ENCODE measurements around the gene PPP2CA. TPM values are rescaled to one million over a fixed set of nuclear protein-coding genes. Genes with fewer than 3 reads are reported as not detected.

PPP2CA gene
- total and polyA plus RNA-seq, 2 of the 13 experiments (the other 11 are each of a cell fraction or from before 2014, with no cell fraction given) = 82.4 to 171 TPM

GRCh38 chr5:134149571-134150303 lies 76.1 kb downstream of the PPP2CA start (continued):
- TF ChIP-seq GMEB1 (CRISPR knock-in tag; IDR thresholded peaks at IDR 0.05; ENCODE audit: borderline replicate concordance) (0 out of 2 replicates have a peak, but pooled peaks have one; percentile 17), FOXA1 (IDR thresholded peaks at IDR 0.05) (no peak), FOXA1 (CRISPR knock-in tag; IDR thresholded peaks at IDR 0.05) (peak; percentile 81), MYNN (CRISPR knock-in tag; IDR thresholded peaks at IDR 0.05; ENCODE audit: low read depth) (no peak), ZNF143 (CRISPR knock-in tag; IDR thresholded peaks at IDR 0.05) (no peak), ZNF432 (CRISPR knock-in tag; IDR thresholded peaks at IDR 0.05; ENCODE audit: borderline replicate concordance) (no peak), ZNF614 (CRISPR knock-in tag; IDR thresholded peaks at IDR 0.05; ENCODE audit: borderline replicate concordance) (0 out of 2 replicates have a peak, but pooled peaks have one; percentile 49), ZSCAN25 (CRISPR knock-in tag; IDR thresholded peaks at IDR 0.05) (no peak), FOXK2 (IDR thresholded peaks at IDR 0.05) (0 out of 2 replicates have a peak, but pooled peaks have one; percentile 15), ZNF768 (CRISPR knock-in tag; IDR thresholded peaks at IDR 0.05) (no peak), KAT8 (CRISPR knock-in tag; IDR thresholded peaks at IDR 0.05) (0 out of 2 replicates have a peak, but pooled peaks have one; percentile 32), PHF21A (CRISPR knock-in tag; IDR thresholded peaks at IDR 0.05) (peak; percentile 69; the same call in 1 of the 2 replicates), MIXL1 (CRISPR knock-in tag; IDR thresholded peaks at IDR 0.05) (no peak), ZNF12 (CRISPR knock-in tag; IDR thresholded peaks at IDR 0.05) (no peak; the same call in 1 of the 2 replicates), CEBPG (CRISPR knock-in tag; IDR thresholded peaks at IDR 0.05) (peak; percentile 91), STAT5B (CRISPR knock-in tag; IDR thresholded peaks at IDR 0.05) (no peak), KDM5B (CRISPR knock-in tag; IDR thresholded peaks at IDR 0.05; ENCODE audit: borderline replicate concordance) (no peak), RBFOX2 (IDR thresholded peaks at IDR 0.05; ENCODE audit: low read depth, low read length) (no peak), ETV5 (CRISPR knock-in tag; IDR thresholded peaks at IDR 0.05; ENCODE audit: borderline replicate concordance) (no peak)
- TF ChIP-seq, protein P1, sequence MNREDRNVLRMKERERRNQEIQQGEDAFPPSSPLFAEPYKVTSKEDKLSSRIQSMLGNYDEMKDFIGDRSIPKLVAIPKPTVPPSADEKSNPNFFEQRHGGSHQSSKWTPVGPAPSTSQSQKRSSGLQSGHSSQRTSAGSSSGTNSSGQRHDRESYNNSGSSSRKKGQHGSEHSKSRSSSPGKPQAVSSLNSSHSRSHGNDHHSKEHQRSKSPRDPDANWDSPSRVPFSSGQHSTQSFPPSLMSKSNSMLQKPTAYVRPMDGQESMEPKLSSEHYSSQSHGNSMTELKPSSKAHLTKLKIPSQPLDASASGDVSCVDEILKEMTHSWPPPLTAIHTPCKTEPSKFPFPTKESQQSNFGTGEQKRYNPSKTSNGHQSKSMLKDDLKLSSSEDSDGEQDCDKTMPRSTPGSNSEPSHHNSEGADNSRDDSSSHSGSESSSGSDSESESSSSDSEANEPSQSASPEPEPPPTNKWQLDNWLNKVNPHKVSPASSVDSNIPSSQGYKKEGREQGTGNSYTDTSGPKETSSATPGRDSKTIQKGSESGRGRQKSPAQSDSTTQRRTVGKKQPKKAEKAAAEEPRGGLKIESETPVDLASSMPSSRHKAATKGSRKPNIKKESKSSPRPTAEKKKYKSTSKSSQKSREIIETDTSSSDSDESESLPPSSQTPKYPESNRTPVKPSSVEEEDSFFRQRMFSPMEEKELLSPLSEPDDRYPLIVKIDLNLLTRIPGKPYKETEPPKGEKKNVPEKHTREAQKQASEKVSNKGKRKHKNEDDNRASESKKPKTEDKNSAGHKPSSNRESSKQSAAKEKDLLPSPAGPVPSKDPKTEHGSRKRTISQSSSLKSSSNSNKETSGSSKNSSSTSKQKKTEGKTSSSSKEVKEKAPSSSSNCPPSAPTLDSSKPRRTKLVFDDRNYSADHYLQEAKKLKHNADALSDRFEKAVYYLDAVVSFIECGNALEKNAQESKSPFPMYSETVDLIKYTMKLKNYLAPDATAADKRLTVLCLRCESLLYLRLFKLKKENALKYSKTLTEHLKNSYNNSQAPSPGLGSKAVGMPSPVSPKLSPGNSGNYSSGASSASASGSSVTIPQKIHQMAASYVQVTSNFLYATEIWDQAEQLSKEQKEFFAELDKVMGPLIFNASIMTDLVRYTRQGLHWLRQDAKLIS (CRISPR knock-in tag; IDR thresholded peaks at IDR 0.05) = 0 out of 2 replicates have a peak, but pooled peaks have one; percentile 46
- TF ChIP-seq, protein P2, sequence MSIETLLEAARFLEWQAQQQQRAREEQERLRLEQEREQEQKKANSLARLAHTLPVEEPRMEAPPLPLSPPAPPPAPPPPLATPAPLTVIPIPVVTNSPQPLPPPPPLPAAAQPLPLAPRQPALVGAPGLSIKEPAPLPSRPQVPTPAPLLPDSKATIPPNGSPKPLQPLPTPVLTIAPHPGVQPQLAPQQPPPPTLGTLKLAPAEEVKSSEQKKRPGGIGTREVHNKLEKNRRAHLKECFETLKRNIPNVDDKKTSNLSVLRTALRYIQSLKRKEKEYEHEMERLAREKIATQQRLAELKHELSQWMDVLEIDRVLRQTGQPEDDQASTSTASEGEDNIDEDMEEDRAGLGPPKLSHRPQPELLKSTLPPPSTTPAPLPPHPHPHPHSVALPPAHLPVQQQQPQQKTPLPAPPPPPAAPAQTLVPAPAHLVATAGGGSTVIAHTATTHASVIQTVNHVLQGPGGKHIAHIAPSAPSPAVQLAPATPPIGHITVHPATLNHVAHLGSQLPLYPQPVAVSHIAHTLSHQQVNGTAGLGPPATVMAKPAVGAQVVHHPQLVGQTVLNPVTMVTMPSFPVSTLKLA (IDR thresholded peaks at IDR 0.05) = no peak
- TF ChIP-seq, protein P3, sequence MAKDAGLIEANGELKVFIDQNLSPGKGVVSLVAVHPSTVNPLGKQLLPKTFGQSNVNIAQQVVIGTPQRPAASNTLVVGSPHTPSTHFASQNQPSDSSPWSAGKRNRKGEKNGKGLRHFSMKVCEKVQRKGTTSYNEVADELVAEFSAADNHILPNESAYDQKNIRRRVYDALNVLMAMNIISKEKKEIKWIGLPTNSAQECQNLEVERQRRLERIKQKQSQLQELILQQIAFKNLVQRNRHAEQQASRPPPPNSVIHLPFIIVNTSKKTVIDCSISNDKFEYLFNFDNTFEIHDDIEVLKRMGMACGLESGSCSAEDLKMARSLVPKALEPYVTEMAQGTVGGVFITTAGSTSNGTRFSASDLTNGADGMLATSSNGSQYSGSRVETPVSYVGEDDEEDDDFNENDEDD (CRISPR knock-in tag; IDR thresholded peaks at IDR 0.05; ENCODE audit: borderline replicate concordance) = no peak

Data from HepG2 (cell line).